ENCODE measurements around the gene CCNI. TPM values are rescaled to one million over a fixed set of nuclear protein-coding genes. Genes with fewer than 3 reads are reported as not detected.
A peak's percentile ranks its signal among the peaks of the same experiment; 100 is the strongest.

The CCNI gene
- total RNA-seq, 4 donors from 2014 or later: 137 to 471 (median 239) TPM

DNA sequence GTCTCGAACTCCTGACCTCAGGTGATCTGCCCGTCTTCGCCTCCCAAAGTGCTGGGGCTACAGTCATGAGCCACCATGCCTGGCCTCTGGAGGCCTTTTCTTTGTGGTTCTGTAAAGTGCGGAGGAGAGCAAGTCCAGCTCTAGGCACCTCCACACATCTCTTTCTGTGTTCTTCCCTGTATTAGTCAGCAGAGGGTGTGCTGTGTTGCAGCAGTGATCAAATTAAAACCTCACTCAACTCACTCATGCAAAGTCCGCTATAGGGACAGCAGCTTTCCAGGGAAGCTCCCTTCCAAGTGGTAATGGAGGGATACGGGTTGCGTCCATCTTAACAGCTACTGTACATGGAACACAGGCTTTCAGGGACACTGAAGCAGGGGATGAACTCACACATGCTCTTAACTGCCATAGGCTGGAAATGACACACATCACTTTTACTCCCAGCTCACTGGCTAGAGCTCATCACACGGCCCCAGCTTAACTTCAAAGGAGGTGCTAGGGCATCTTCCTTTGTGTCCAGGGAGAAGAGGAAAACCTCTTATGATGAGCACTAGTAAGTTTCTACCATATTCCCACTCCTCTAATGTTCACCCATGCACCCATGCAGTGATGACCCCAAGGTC lies 45.2 kb upstream of the CCNI start:
- Histone ChIP-seq H3K27me3 (no peaks in the 10 kb centered on the region), H3K4me3 (no peak overlapping the region), H3K9me3 (no peaks in the 10 kb centered on the region), H3K36me3 (no peaks in the 10 kb centered on the region), H3K4me1 (no peaks in the 10 kb centered on the region), H3K27ac (no peak overlapping the region)
- intact Hi-C loops (cut with DNase I; ENCODE audit: low total_unique reads): no loop called here
- TF ChIP-seq, protein P1, sequence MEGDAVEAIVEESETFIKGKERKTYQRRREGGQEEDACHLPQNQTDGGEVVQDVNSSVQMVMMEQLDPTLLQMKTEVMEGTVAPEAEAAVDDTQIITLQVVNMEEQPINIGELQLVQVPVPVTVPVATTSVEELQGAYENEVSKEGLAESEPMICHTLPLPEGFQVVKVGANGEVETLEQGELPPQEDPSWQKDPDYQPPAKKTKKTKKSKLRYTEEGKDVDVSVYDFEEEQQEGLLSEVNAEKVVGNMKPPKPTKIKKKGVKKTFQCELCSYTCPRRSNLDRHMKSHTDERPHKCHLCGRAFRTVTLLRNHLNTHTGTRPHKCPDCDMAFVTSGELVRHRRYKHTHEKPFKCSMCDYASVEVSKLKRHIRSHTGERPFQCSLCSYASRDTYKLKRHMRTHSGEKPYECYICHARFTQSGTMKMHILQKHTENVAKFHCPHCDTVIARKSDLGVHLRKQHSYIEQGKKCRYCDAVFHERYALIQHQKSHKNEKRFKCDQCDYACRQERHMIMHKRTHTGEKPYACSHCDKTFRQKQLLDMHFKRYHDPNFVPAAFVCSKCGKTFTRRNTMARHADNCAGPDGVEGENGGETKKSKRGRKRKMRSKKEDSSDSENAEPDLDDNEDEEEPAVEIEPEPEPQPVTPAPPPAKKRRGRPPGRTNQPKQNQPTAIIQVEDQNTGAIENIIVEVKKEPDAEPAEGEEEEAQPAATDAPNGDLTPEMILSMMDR (IDR thresholded peaks at IDR 0.05): no peak
- no peak for TF ChIP-seq POLR2A (IDR thresholded peaks at IDR 0.05)
- DNase-seq: no peak

DNA sequence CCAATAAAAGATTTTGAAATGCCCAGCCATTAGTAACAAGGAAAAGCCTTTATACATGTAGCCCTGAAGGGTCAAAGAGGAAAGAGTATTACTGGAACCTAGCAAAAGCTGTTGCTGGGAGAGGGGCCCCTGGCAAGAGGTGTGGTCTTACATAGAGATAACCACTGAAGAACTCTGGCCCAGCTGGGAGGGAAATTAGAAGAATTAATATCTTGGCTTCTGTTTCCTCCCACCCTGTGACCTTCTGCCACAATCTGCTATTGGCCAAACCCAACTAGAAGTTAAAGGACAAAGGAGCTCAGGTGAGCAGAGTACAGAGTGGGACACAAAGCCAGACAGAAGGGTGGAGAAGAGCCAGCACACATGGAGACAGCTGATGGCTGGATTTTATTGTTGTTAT lies 41.9 kb upstream of the CCNI start:
- Histone ChIP-seq H3K4me1 (no peaks in the 10 kb centered on the region), H3K27me3 (no peaks in the 10 kb centered on the region), H3K36me3 (no peaks in the 10 kb centered on the region), H3K4me3 (no peak overlapping the region), H3K9me3 (no peaks in the 10 kb centered on the region), H3K27ac (no peak overlapping the region)
- intact Hi-C loops (cut with DNase I; ENCODE audit: low total_unique reads): no loop called here
- DNase-seq: no peak
- TF ChIP-seq, protein P1 (IDR thresholded peaks at IDR 0.05): no peak
- TF ChIP-seq POLR2A (IDR thresholded peaks at IDR 0.05): no peak

DNA sequence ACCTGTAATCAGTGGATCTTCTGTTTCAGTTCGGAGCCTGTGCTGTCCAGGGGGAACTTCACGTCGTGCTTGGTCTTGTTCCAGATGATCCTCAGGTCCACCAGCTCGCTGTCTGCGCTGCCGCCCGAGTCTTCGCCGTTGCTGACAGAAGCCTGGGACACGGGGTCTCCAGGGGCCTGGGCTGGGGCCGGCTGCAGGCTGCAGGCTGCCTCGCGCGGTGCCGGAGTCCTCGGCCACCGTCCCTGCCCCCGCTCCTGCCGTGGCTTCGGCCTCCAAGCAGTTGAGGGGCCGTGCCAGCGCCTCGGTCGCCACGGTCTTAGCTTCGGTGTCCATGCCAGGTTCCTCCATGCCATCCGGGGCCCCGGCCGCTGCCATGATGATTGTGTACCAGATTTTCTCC lies 37.3 kb upstream of the CCNI start:
- Histone ChIP-seq H3K36me3 (no peaks in the 10 kb centered on the region), H3K4me1 (no peaks in the 10 kb centered on the region), H3K27me3 (no peaks in the 10 kb centered on the region), H3K27ac (no peak overlapping the region), H3K9me3 (no peaks in the 10 kb centered on the region), H3K4me3 (no peak overlapping the region)
- intact Hi-C loops (cut with DNase I; ENCODE audit: low total_unique reads): no loop called here
- DNase-seq: no peak
- TF ChIP-seq, protein P1 (IDR thresholded peaks at IDR 0.05): no peak

DNA sequence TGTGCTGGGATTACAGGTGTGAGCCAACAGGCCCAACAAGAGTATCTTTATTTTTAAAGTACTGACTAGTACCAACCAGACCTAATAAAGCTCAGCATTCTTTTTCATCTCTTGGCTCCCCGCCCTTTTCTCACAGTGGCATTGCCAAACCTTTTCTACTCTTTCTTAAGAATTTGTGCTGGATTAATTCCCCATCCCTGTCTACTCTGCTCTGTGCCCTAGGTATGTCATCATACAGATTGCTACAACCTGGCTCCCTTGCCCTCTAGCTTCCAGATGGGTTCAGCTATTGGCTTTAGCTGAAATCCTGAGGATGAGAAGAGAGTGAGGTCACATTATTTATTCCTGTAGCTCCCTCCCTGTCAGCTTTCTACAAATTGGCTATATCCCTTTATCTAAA lies 34.9 kb upstream of the CCNI start:
- Histone ChIP-seq H3K4me3 (no peak overlapping the region), H3K27ac (no peak overlapping the region), H3K9me3 (no peaks in the 10 kb centered on the region), H3K27me3 (no peaks in the 10 kb centered on the region), H3K36me3 (no peaks in the 10 kb centered on the region), H3K4me1 (no peaks in the 10 kb centered on the region)
- intact Hi-C loops (cut with DNase I; ENCODE audit: low total_unique reads): no loop called here
- no peak for DNase-seq
- TF ChIP-seq, protein P1 (IDR thresholded peaks at IDR 0.05): no peak
- TF ChIP-seq POLR2A (IDR thresholded peaks at IDR 0.05): no peak

DNA sequence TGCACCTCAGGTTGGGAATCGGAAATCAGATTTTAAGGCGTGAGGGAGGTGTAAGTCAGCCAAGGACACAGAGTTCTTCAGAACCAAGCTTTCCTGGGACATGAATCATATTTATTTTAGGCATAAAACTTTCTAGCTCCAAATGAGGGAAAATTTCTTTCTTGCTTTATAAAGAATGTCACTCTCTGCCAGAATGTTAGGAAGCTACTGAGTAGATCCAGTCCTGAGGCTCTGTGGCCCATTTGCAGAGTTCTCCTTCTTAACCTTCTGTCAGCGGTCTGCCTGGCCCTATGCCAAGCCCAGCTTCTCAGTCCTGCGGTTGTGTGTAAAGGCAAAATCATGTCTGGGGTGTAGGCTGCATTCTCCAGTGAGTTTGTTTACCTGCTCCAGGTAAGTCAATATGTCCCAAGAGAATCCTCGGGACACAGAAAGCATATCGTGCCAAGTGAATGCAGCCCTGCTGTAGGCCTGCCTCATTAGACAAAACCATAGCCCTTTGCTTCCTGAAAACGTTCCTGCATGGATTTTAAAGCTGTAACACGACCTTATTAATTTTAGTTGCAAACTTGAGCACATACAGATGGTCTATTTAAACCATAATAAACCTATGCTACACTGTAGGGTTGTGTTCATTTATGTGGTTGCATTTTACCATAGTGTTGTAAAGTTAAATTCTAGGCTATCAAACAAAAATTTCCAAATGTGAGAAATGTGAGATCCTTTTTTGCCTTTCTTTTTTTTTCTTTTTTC lies 29.2 kb upstream of the CCNI start:
- TF ChIP-seq, protein P1 (IDR thresholded peaks at IDR 0.05): no peak
- TF ChIP-seq POLR2A (IDR thresholded peaks at IDR 0.05): no peak
- Histone ChIP-seq H3K4me3 (no peak overlapping the region), H3K4me1 (no peaks in the 10 kb centered on the region), H3K9me3 (no peaks in the 10 kb centered on the region), H3K36me3 (no peaks in the 10 kb centered on the region), H3K27me3 (no peaks in the 10 kb centered on the region), H3K27ac (peak overlapping the region; percentile 39 to 70)
- intact Hi-C loops (cut with DNase I; ENCODE audit: low total_unique reads): no loop called here
- peak; percentile 84 to 86 for DNase-seq
